Keratinocyte (primary cell): ENCODE measurements around the gene FNDC3A. TPM values are rescaled to one million over a fixed set of nuclear protein-coding genes. Genes with fewer than 3 reads are reported as not detected.
"Not testable (repeated sequence)": the region's sequence is repeated elsewhere in the genome, so short reads cannot be mapped to it uniquely, and the experiment has no call there.

Experiments
- DNase-seq: peaks from one replicate; pipeline ENCODE4 v3.0.0-alpha.2; 2011; ENCODE audit warnings: low read depth, missing footprints, low spot score
- FAIRE-seq: peaks from 2 replicates; lab custom pipeline; 2011; peaks lifted over from hg19 to GRCh38; lab: Jason Lieb, UNC
- H2AFZ ChIP-seq: 2 replicates; pipeline ENCODE4 v1.6.0; 2012; ENCODE audit warnings: low read length, control low read depth, inconsistent platforms; ENCODE audit not compliant: control insufficient read depth
- H3K27ac ChIP-seq: 2 replicates; pipeline ENCODE4 v1.5.1; 2011; ENCODE audit warnings: low read length; ENCODE audit not compliant: control insufficient read depth, insufficient read depth
- H3K27me3 ChIP-seq: 3 replicates; pipeline ENCODE4 v1.6.0; 2011; ENCODE audit warnings: low read length; ENCODE audit not compliant: control insufficient read depth, insufficient read depth; ENCODE audit errors: extremely low read depth
- H3K36me3 ChIP-seq, 2 experiments: 2 replicates in 1 of 2; 3 replicates in 1 of 2; pipeline ENCODE4 v1.5.1; 2011; ENCODE audit warnings: low read length in 2 of 2, mild to moderate bottlenecking in 1 of 2; ENCODE audit not compliant: control insufficient read depth in 2 of 2, insufficient read depth in 2 of 2; ENCODE audit errors: extremely low read depth in 1 of 2
- H3K4me1 ChIP-seq: 3 replicates; pipeline ENCODE4 v1.5.1; 2011; ENCODE audit warnings: low read length; ENCODE audit not compliant: control insufficient read depth, insufficient read depth; ENCODE audit errors: extremely low read depth
- H3K4me2 ChIP-seq: 3 replicates; pipeline ENCODE4 v1.6.0; 2011; ENCODE audit warnings: low read depth, low read length; ENCODE audit not compliant: control insufficient read depth, insufficient read depth; ENCODE audit errors: extremely low read depth
- H3K4me3 ChIP-seq, 3 experiments: fragments of 200-600 bp in 1 of 3; sonication (generic) in 1 of 3; 2 replicates in 2 of 3; 3 replicates in 1 of 3; pipeline ENCODE4 v1.5.1; 2011 to 2016; ENCODE audit warnings: low read length in 3 of 3, mild to moderate bottlenecking in 3 of 3, control low read depth in 2 of 3, inconsistent platforms in 1 of 3, low read depth in 1 of 3, mixed read lengths in 1 of 3, mixed run types in 1 of 3, moderate library complexity in 1 of 3; ENCODE audit not compliant: control insufficient read depth in 2 of 3, insufficient read depth in 2 of 3; ENCODE audit errors: extremely low read depth in 1 of 3
- H3K79me2 ChIP-seq: 2 replicates; pipeline ENCODE4 v1.6.0; 2012; ENCODE audit warnings: low read length; ENCODE audit not compliant: control insufficient read depth, insufficient read depth
- H3K9ac ChIP-seq: 3 replicates; pipeline ENCODE4 v1.6.0; 2011; ENCODE audit warnings: low read length; ENCODE audit not compliant: control insufficient read depth, insufficient read depth; ENCODE audit errors: extremely low read depth
- H3K9me1 ChIP-seq: 3 replicates; pipeline ENCODE4 v1.6.0; 2011; ENCODE audit warnings: low read length; ENCODE audit not compliant: control insufficient read depth, insufficient read depth; ENCODE audit errors: extremely low read depth
- H3K9me3 ChIP-seq: 2 replicates; pipeline ENCODE4 v1.5.1; 2012; ENCODE audit warnings: low read depth, low read length; ENCODE audit not compliant: control insufficient read depth
- H4K20me1 ChIP-seq: 3 replicates; pipeline ENCODE4 v1.6.0; 2011; ENCODE audit warnings: low read length; ENCODE audit not compliant: control insufficient read depth, insufficient read depth; ENCODE audit errors: extremely low read depth
- EZH2 ChIP-seq: IDR thresholded peaks from one replicate; pipeline ENCODE4 v1.6.1; 2012; ENCODE audit warnings: inconsistent platforms, mild to moderate bottlenecking, low read length, moderate library complexity
- dilution Hi-C: fragments of 300-500 bp; cut with MboI; formaldehyde crosslinking; loops from one replicate; pipeline ENCODE4 v1.7.0; 2020; ENCODE audit warnings: low sequenced_read_pairs; ENCODE audit not compliant: extremely low pct_ligation_motif_present
- polyA plus RNA-seq, 5 experiments: library from polyadenylated mRNA; depleted of rRNA in 3 of 5; stranded (reverse) in 3 of 5; stranded (forward) in 1 of 5; unstranded in 1 of 5; fragments of >200 nt; gene quantifications; 1 replicate in 1 of 5; 2 replicates in 3 of 5; 3 replicates in 1 of 5; pipeline versions ENCODE4 v1.2.1 to v1.2.3, GENCODE V29; 2011 to 2012; ENCODE audit warnings: missing spikeins in 2 of 5, low read depth in 1 of 5, low replicate concordance in 1 of 5
- TF ChIP-seq, protein P1 (sequence below), 3 experiments: IDR thresholded peaks in 1 of 3; conservative IDR thresholded peaks in 1 of 3; optimal IDR thresholded peaks in 1 of 3; 2 replicates in 2 of 3; 3 replicates in 1 of 3; pipeline versions ENCODE3 to v1.5.1; 2011; ENCODE audit warnings: low read length in 3 of 3, mild to moderate bottlenecking in 3 of 3, moderate library complexity in 2 of 3, control low read depth in 1 of 3, inconsistent platforms in 1 of 3; ENCODE audit not compliant: insufficient read depth in 2 of 3; ENCODE audit errors: extremely low read depth in 1 of 3

FNDC3A gene
- polyA plus RNA-seq, 1 donor (not counting 4 experiments of a cell fraction or from before 2014, with no cell fraction given) = 28.4 TPM

DNA sequence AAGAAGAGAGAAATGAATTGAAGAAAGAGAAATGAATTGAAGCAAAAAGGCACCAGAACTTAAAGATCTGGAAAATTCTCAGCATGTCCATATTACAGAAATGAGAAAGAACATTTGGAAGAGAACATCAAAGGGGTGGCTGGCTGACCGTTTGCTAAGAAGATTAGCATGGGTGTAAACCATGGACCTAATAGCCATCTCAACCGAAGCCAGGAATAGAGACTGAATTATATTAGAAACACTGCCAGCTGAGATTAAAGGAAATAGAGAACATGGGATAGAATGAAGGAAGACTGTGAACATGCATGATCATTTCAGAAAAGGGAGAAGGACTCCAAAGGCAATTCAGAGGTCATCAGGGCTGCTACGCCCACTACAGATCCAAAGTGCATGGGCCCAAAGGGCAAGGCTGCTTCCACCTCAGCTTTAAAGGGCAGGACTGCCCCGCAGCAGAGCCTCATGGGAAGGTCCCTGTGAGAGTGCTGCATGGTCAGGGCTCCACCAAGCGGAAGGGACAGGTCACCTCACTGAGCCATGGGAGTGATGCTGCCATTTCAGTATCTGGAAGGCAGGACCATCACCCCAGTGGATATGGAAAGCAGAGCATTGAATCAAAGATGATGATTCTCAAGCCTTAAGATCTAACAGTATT is 23.1 kb downstream of the FNDC3A start:
- dilution Hi-C loops = no loop called here
- no peaks in the 10 kb centered on the region for H3K36me3 ChIP-seq
- H3K9ac ChIP-seq = no peak overlapping the region
- H3K9me1 ChIP-seq = no peaks in the 10 kb centered on the region
- H3K4me3 ChIP-seq = no peak overlapping the region
- H2AFZ ChIP-seq = no peak overlapping the region
- H3K79me2 ChIP-seq = no peaks in the 10 kb centered on the region
- H3K4me1 ChIP-seq = no peaks in the 10 kb centered on the region
- H3K27me3 ChIP-seq = no peaks in the 10 kb centered on the region
- no peaks in the 10 kb centered on the region for H4K20me1 ChIP-seq
- DNase-seq (no peak), FAIRE-seq (no peak)
- H3K27ac ChIP-seq = no peak overlapping the region
- TF ChIP-seq, protein P1, sequence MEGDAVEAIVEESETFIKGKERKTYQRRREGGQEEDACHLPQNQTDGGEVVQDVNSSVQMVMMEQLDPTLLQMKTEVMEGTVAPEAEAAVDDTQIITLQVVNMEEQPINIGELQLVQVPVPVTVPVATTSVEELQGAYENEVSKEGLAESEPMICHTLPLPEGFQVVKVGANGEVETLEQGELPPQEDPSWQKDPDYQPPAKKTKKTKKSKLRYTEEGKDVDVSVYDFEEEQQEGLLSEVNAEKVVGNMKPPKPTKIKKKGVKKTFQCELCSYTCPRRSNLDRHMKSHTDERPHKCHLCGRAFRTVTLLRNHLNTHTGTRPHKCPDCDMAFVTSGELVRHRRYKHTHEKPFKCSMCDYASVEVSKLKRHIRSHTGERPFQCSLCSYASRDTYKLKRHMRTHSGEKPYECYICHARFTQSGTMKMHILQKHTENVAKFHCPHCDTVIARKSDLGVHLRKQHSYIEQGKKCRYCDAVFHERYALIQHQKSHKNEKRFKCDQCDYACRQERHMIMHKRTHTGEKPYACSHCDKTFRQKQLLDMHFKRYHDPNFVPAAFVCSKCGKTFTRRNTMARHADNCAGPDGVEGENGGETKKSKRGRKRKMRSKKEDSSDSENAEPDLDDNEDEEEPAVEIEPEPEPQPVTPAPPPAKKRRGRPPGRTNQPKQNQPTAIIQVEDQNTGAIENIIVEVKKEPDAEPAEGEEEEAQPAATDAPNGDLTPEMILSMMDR (optimal IDR thresholded peaks at IDR 0.05 in 1 of 3, IDR thresholded peaks at IDR 0.05 in 1 of 3, conservative IDR thresholded peaks at IDR 0.05 in 1 of 3; ENCODE audit: extremely low read depth in 1 of 3, insufficient read depth in 2 of 3, low read length in 3 of 3) = no peak
- TF ChIP-seq EZH2 = no peak
- no peaks in the 10 kb centered on the region for H3K9me3 ChIP-seq
- no peak overlapping the region for H3K4me2 ChIP-seq

DNA sequence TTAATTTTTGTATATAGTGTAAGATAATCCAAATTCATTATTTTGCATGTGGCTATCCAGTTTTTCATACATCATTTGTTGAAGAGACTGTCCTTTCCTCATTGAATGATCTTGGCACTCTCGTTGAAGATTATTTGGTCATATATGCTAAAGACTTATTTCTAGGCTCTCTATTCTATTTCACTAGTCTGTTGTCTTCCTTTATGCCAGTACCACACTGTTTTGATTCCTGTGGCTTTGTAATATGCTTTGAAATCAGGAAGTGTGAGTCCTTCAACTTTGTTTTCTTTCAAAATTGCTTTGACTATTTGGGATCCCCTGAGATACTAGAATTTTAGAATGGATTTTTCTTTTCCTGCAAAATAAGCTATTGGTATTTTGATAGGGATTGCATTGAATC is 24.5 kb downstream of the FNDC3A start:
- H2AFZ ChIP-seq = no peak overlapping the region
- FAIRE-seq (no peak), DNase-seq (no peak)
- no peaks in the 10 kb centered on the region for H4K20me1 ChIP-seq
- H3K27me3 ChIP-seq = no peaks in the 10 kb centered on the region
- dilution Hi-C loops = no loop called here
- H3K4me1 ChIP-seq = no peaks in the 10 kb centered on the region
- no peaks in the 10 kb centered on the region for H3K79me2 ChIP-seq
- TF ChIP-seq EZH2 = no peak
- TF ChIP-seq, protein P1 (optimal IDR thresholded peaks at IDR 0.05 in 1 of 3, IDR thresholded peaks at IDR 0.05 in 1 of 3, conservative IDR thresholded peaks at IDR 0.05 in 1 of 3; ENCODE audit: extremely low read depth in 1 of 3, insufficient read depth in 2 of 3, low read length in 3 of 3) = no peak
- no peaks in the 10 kb centered on the region for H3K9me3 ChIP-seq
- H3K36me3 ChIP-seq = no peaks in the 10 kb centered on the region
- no peaks in the 10 kb centered on the region for H3K9me1 ChIP-seq
- H3K27ac ChIP-seq = no peak overlapping the region
- no peak overlapping the region for H3K4me2 ChIP-seq
- H3K9ac ChIP-seq = no peak overlapping the region
- no peak overlapping the region for H3K4me3 ChIP-seq

DNA sequence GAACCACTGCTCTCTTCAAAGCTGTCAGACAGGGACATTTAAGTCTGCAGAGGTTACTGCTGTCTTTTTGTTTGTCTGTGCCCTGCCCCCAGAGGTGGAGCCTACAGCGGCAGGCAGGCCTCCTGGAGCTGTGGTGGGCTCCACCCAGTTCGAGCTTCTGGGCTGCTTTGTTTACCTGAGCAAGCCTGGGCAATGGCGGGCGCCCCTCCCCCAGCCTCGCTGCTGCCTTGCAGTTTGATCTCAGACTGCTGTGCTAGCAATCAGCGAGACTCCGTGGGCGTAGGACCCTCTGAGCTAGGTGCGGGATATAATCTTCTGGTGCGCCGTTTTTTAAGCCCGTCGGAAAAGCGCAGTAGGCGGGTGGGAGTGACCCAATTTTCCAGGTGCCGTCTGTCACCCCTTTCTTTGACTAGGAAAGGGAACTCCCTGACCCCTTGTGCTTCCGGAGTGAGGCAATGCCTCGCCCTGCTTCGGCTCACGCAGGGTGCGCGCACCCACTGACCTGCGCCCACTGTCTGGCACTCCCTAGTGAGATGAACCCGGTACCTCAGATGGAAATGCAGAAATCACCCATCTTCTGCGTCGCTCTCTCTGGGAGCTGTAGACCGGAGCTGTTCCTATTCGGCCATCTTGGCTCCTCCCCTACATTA is 43.4 kb downstream of the FNDC3A start:
- FAIRE-seq, H3K36me3 ChIP-seq, H2AFZ ChIP-seq, H3K9me3 ChIP-seq, dilution Hi-C loops, H3K9ac ChIP-seq, H3K9me1 ChIP-seq, H3K27me3 ChIP-seq, DNase-seq, H3K27ac ChIP-seq, H3K4me2 ChIP-seq, H4K20me1 ChIP-seq, H3K79me2 ChIP-seq, H3K4me3 ChIP-seq: not testable (repeated sequence)
- H3K4me1 ChIP-seq = peaks cover 28% of the 10 kb centered on the region
